Stimulated activated naive B cell treated with anti-CD40 and anti-IgM and Interleukin-4, amounts not matched to agents 10 μg/mL and 1 μg/mL and 100 μg/mL, for 72 hours (primary cell): ENCODE results near the gene CD300H.
A peak's percentile ranks its signal among the peaks of the same experiment; 100 is the strongest.

Experiments
- ATAC-seq, 2 donors: fragments of 150-1000 bp; cut with Tn5 transposase; replicated peaks; 2 replicates each; pipeline ENCODE4 v1.10.0; 2021; ENCODE audit warnings: moderate library complexity in 1 of 2
- DNase-seq: peaks from one replicate; pipeline ENCODE4 v3.0.0; 2021
- H3K27ac Mint-ChIP-seq: one replicate; pipeline ENCODE4 v1.8.0; 2022; ENCODE audit warnings: mild to moderate bottlenecking, mixed read lengths
- H3K27me3 Mint-ChIP-seq, 2 donors: one replicate each; pipeline ENCODE4 v1.8.0; 2022; ENCODE audit warnings: mixed read lengths in 2 of 2
- H3K36me3 Mint-ChIP-seq, 2 donors: one replicate each; pipeline ENCODE4 v1.8.0; 2022; ENCODE audit warnings: mixed read lengths in 2 of 2, mild to moderate bottlenecking in 1 of 2
- H3K4me1 Mint-ChIP-seq, 2 donors: one replicate each; pipeline ENCODE4 v1.8.0; 2022; ENCODE audit warnings: mixed read lengths in 2 of 2, mild to moderate bottlenecking in 1 of 2
- H3K4me3 Mint-ChIP-seq, 2 donors: one replicate each; pipeline ENCODE4 v1.8.0; 2022; ENCODE audit warnings: mild to moderate bottlenecking in 2 of 2, mixed read lengths in 2 of 2, moderate library complexity in 1 of 2
- H3K9me3 Mint-ChIP-seq, 2 donors: one replicate each; pipeline ENCODE4 v1.8.0; 2022; ENCODE audit warnings: mixed read lengths in 2 of 2, mild to moderate bottlenecking in 1 of 2

CD300H gene

GRCh38 chr17:74552037-74552436, 15.3 kb downstream of the CD300H start:
- Mint-ChIP-seq H3K4me1 (peaks cover 2 to 17% of the 10 kb centered on the region in 2 donors), H3K9me3 (peaks cover 4 to 5% of the 10 kb centered on the region in 2 donors), H3K27ac (no peak overlapping the region), H3K36me3 (peaks cover 0 to 4% of the 10 kb centered on the region in 2 donors), H3K27me3 (peaks cover 17 to 35% of the 10 kb centered on the region in 2 donors), H3K4me3 (no peak overlapping the region)
- DNase-seq (no peak), ATAC-seq (no peak)

- Mint-ChIP-seq H3K4me3 (no peak overlapping the region), H3K4me1 (peaks cover 3 to 25% of the 10 kb centered on the region in 2 donors), H3K36me3 (no peaks in the 10 kb centered on the region), H3K9me3 (no peaks in the 10 kb centered on the region), H3K27ac (no peak overlapping the region), H3K27me3 (peaks cover 17 to 30% of the 10 kb centered on the region in 2 donors)
- no peak for DNase-seq
- ATAC-seq: no peak
These were observed 16.7 kb downstream of the CD300H start for GRCh38 chr17:74550602-74551001.

DNA sequence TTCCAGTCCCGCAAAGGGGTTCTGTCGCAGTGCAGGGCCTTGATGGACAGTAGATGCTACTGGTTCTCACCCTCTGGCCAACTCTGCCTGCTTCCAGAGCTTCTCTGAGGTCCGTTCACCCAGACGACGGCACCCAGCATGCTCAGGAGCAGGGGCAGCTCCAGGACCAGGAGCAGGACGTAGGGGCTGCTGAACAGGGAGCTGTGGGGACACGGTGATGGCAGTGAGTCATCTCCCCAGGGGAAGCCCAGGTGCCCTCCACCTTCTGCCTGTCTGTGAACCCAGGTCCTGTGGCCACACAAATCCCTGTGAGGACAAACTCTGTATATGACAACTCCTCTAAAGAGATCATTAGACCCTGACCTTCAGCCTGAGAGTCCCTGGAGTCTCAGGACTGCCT, 18.0 kb downstream of the CD300H start:
- H3K27me3 Mint-ChIP-seq: peaks cover 17 to 34% of the 10 kb centered on the region in 2 donors
- no peaks in the 10 kb centered on the region for H3K9me3 Mint-ChIP-seq

GRCh38 chr17:74547736-74548135, 19.6 kb downstream of the CD300H start:
- no peak overlapping the region for H3K4me3 Mint-ChIP-seq
- H3K36me3 Mint-ChIP-seq: no peaks in the 10 kb centered on the region
- H3K9me3 Mint-ChIP-seq: no peaks in the 10 kb centered on the region
- DNase-seq: no peak
- H3K27ac Mint-ChIP-seq: no peak overlapping the region
- peaks cover 17 to 35% of the 10 kb centered on the region in 2 donors for H3K27me3 Mint-ChIP-seq
- ATAC-seq: no peak
- H3K4me1 Mint-ChIP-seq: peaks cover 7 to 35% of the 10 kb centered on the region in 2 donors

More for the DNA sequence above, 18.0 kb downstream of the CD300H start:
- no peaks in the 10 kb centered on the region for H3K36me3 Mint-ChIP-seq
- no peak for ATAC-seq
- no peak overlapping the region for H3K27ac Mint-ChIP-seq
- no peak for DNase-seq
- no peak overlapping the region for H3K4me3 Mint-ChIP-seq
- peaks cover 7 to 35% of the 10 kb centered on the region in 2 donors for H3K4me1 Mint-ChIP-seq

- ATAC-seq (no peak), DNase-seq (no peak)
- peaks cover 17 to 34% of the 10 kb centered on the region in 2 donors for H3K27me3 Mint-ChIP-seq
- peaks cover 7 to 30% of the 10 kb centered on the region in 2 donors for H3K4me1 Mint-ChIP-seq
- H3K4me3 Mint-ChIP-seq: no peak overlapping the region
- H3K36me3 Mint-ChIP-seq: no peaks in the 10 kb centered on the region
- H3K27ac Mint-ChIP-seq: no peak overlapping the region
- H3K9me3 Mint-ChIP-seq: no peaks in the 10 kb centered on the region
These were observed 20.0 kb downstream of the CD300H start for GRCh38 chr17:74547264-74547663.

DNA sequence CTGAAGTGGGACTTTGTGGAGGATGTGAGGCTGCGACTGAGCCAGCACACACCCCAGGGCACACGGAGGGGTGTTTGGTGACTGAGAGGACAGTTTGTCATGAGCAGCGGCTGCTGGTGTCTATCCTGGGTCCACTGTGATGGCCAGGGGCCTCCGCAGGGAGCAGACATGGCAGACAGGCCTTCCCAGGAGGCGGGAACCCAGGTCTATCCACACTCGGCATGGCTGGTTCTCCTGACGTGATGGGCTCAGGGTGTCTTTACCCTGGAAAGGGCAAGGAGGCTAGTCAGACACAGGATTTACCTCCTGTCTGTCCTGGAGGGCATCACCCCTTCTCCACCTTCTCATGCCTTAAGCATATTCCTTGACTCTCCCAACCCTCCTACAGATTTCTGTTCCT, 20.7 kb downstream of the CD300H start:
- H3K27me3 Mint-ChIP-seq: peaks cover 17 to 32% of the 10 kb centered on the region in 2 donors
- ATAC-seq (no peak), DNase-seq (no peak)
- no peak overlapping the region for H3K27ac Mint-ChIP-seq
- H3K4me3 Mint-ChIP-seq: no peak overlapping the region
- no peaks in the 10 kb centered on the region for H3K36me3 Mint-ChIP-seq
- H3K9me3 Mint-ChIP-seq: no peaks in the 10 kb centered on the region
- peaks cover 7 to 30% of the 10 kb centered on the region in 2 donors for H3K4me1 Mint-ChIP-seq

GRCh38 chr17:74545843-74546230, 21.5 kb downstream of the CD300H start, which contains the start of gene CD300C:
Gene CD300C, minus strand, starts transcription at chr17:74546115. Its CDS starts 333 bp downstream, at chr17:74545782.
- Mint-ChIP-seq H3K36me3 (no peaks in the 10 kb centered on the region), H3K27ac (no peak within 1 kb of the TSS), H3K9me3 (no peaks in the 10 kb centered on the region), H3K27me3 (peaks cover 14 to 31% of the 10 kb centered on the region in 2 donors), H3K4me3 (no peak within 1 kb of the TSS), H3K4me1 (peaks cover 7 to 30% of the 10 kb centered on the region in 2 donors)
- peak; percentile 84 for ATAC-seq
- no peak for DNase-seq

- Mint-ChIP-seq H3K27ac (no peak overlapping the region), H3K4me3 (no peak overlapping the region)
These were observed 22.1 kb downstream of the CD300H start for GRCh38 chr17:74544991-74545842.

DNA sequence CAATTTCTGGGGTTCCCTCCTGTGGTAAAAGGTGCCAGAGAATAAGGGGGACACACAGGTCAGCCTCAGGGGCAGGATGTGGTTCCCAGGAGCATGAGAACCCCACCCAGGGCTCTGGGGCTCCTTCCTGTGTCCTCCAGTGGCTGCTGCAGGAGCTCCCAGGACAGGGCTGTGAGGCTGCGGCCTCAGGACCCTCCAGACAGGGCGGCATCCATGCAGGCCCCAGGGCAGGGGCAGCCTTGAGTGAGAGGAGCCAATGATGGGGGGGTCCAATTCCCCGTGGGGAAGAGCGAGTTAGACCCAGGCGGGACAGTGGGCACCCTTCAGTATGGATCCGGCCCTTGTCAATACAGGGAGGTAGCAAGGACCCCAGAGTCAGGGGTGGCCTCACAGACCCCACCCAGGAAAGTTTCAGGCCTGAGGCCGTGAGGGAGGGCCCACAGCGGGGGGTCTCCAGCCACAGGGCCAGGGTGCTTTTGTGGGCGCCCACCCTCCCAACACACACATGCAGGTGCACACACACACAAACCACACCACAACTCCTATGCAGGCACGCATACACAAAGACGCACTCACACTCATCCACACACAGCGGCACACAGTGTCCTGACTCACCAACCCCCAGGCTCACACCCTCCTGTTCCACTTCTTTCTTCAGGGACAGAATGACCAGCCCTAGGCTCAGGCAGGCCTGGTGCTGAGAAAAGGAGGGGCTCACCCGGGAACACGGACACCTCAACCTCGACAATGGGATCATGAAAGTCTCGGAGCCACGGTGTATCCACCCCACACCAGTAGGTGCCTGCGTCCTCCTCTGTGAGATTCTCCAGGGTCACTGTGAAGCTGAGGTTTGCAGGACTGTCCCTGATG, 23.2 kb downstream of the CD300H start:
- Mint-ChIP-seq H3K27me3 (peaks cover 26 to 39% of the 10 kb centered on the region in 2 donors), H3K4me1 (peaks cover 7 to 34% of the 10 kb centered on the region in 2 donors), H3K9me3 (no peaks in the 10 kb centered on the region), H3K4me3 (no peak overlapping the region), H3K27ac (no peak overlapping the region), H3K36me3 (no peaks in the 10 kb centered on the region)
- ATAC-seq (no peak), DNase-seq (no peak)

More at GRCh38 chr17:74544991-74545842, 22.1 kb downstream of the CD300H start:
- no peak for DNase-seq
- ATAC-seq: no peak
- H3K27me3 Mint-ChIP-seq: peaks cover 15 to 32% of the 10 kb centered on the region in 2 donors
- H3K36me3 Mint-ChIP-seq: no peaks in the 10 kb centered on the region
- H3K9me3 Mint-ChIP-seq: no peaks in the 10 kb centered on the region
- H3K4me1 Mint-ChIP-seq: peaks cover 7 to 30% of the 10 kb centered on the region in 2 donors

DNA sequence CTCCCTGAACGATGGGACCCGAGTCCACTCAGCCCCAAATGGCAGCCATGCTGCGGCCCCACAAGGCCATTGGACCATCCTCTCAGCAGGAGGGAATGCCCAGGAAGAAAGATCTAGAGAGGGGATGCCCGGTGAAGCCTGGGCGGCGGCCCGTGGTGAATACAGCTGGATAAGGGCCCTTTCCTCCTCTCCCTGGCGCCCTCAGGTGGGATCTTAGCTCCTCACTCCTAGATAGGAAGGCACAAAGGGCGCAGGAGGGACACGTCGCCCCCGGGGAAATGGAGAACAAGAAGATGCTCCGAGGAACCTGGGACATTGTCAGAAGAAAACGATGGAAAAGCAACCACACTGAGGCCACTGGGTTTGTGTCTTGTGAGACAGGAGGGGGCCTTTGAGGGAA, 23.9 kb downstream of the CD300H start:
- H3K4me3 Mint-ChIP-seq: no peak overlapping the region
- no peaks in the 10 kb centered on the region for H3K9me3 Mint-ChIP-seq
- no peak overlapping the region for H3K27ac Mint-ChIP-seq
- no peaks in the 10 kb centered on the region for H3K36me3 Mint-ChIP-seq
- DNase-seq: no peak
- peaks cover 7 to 34% of the 10 kb centered on the region in 2 donors for H3K4me1 Mint-ChIP-seq
- peaks cover 19 to 37% of the 10 kb centered on the region in 2 donors for H3K27me3 Mint-ChIP-seq
- ATAC-seq: no peak

DNA sequence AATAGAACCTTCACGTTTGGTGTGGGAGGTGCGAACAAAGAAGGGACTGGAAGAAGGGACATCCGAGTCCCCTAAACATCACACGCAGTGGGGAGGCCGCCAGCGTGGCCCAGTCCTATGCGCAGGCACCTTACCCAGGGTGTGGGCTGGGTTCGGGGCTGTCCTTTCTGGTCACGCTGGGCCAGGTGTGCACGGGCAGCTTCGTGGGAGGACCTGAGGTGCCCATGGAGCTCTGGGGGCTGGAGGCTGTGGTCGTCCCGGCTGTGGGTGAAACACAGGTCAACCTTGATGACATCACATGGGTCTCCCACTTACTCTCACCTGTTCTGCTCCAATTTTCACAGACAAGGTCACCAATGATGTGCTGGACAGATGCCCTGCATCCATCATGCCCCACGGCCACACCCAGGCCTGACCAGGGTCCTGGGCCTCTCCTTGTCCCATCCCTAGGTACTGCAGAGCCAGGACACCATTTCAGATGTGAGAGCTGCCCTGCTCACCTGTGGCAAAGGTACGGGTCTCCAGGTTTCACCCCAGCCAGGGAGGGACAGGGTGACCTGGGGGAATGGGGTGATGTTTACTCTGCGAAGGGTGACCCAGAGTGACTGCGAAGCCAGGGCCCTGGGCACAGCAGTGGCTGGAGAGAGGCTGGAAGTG, 24.5 kb downstream of the CD300H start:
- Mint-ChIP-seq H3K4me1 (peaks cover 6 to 34% of the 10 kb centered on the region in 2 donors), H3K27me3 (peaks cover 14 to 32% of the 10 kb centered on the region in 2 donors), H3K4me3 (no peak overlapping the region), H3K27ac (no peak overlapping the region), H3K9me3 (no peaks in the 10 kb centered on the region), H3K36me3 (no peaks in the 10 kb centered on the region)
- DNase-seq (no peak), ATAC-seq (no peak)

GRCh38 chr17:74542166-74542565, 25.1 kb downstream of the CD300H start:
- H3K9me3 Mint-ChIP-seq: no peaks in the 10 kb centered on the region
- H3K4me3 Mint-ChIP-seq: no peak overlapping the region
- DNase-seq (no peak), ATAC-seq (no peak)
- no peak overlapping the region for H3K27ac Mint-ChIP-seq
- H3K36me3 Mint-ChIP-seq: no peaks in the 10 kb centered on the region
- H3K27me3 Mint-ChIP-seq: peaks cover 15 to 32% of the 10 kb centered on the region in 2 donors
- peaks cover 6 to 30% of the 10 kb centered on the region in 2 donors for H3K4me1 Mint-ChIP-seq

- Mint-ChIP-seq H3K4me3 (no peak overlapping the region), H3K9me3 (no peaks in the 10 kb centered on the region), H3K27me3 (peaks cover 22 to 39% of the 10 kb centered on the region in 2 donors), H3K4me1 (peaks cover 6 to 23% of the 10 kb centered on the region in 2 donors), H3K36me3 (no peaks in the 10 kb centered on the region), H3K27ac (no peak overlapping the region)
- no peak for DNase-seq
- no peak for ATAC-seq
These were observed 25.9 kb downstream of the CD300H start for GRCh38 chr17:74541176-74542111.
